Renal cortical epithelial cell (primary cell): Measurements from ENCODE around the gene GZMH. TPM values are rescaled to one million over a fixed set of nuclear protein-coding genes. Genes with fewer than 3 reads are reported as not detected.
"Not testable (repeated sequence)": the region's sequence is repeated elsewhere in the genome, so short reads cannot be mapped to it uniquely, and the experiment has no call there.

Source experiments
- DNase-seq: peaks from one replicate; pipeline ENCODE4 v3.0.0-alpha.2; 2011; ENCODE audit warnings: low read depth
- total RNA-seq: library from RNA; depleted of rRNA; stranded (reverse); fragments of >200 nt; gene quantifications from 2 replicates; pipeline ENCODE4 v1.2.3, GENCODE V29; 2014

Gene GZMH
- total RNA-seq, 1 donor from 2014 or later = not detected

- no peak for DNase-seq
Measured at GRCh38 chr14:24595073-24595808, 14.2 kb downstream of the GZMH start.

- DNase-seq = not testable (repeated sequence)
Measured at GRCh38 chr14:24591004-24591403, 18.5 kb downstream of the GZMH start.

- not testable (repeated sequence) for DNase-seq
Measured at GRCh38 chr14:24584402-24584801, 25.1 kb downstream of the GZMH start.

- DNase-seq = no peak
Measured at GRCh38 chr14:24578558-24578957, 30.9 kb downstream of the GZMH start.

- DNase-seq = no peak
Measured at GRCh38 chr14:24576771-24577170, 32.7 kb downstream of the GZMH start.

GRCh38 chr14:24576182-24576581 is 33.3 kb downstream of the GZMH start, which contains the start of gene CTSG:
CTSG (minus strand) TSS chr14:24576250; CDS start chr14:24576223, 27 bp downstream.
- no peak for DNase-seq

GRCh38 chr14:24574206-24574774 is 35.2 kb downstream of the GZMH start:
- no peak for DNase-seq

- no peak for DNase-seq
Measured at GRCh38 chr14:24566318-24566717, 43.2 kb downstream of the GZMH start.

GRCh38 chr14:24565766-24566165 is 43.7 kb downstream of the GZMH start:
- DNase-seq = no peak

GRCh38 chr14:24563505-24563904 is 46.0 kb downstream of the GZMH start:
- no peak for DNase-seq

- peak; percentile 70 for DNase-seq
Measured at GRCh38 chr14:24556756-24557155, 52.7 kb downstream of the GZMH start.

Other genes with a start within 250 kb of the GZMH start
- gene NFATC4, start 241.5 kb downstream of the GZMH start, total RNA-seq = 5.6 and 6.7 TPM in 2 replicates
- 2.4 and 4.3 TPM in 2 replicates for gene NYNRIN, start 210.7 kb downstream of the GZMH start, total RNA-seq
- 0.52 and 1.2 TPM in 2 replicates for gene CBLN3, start 180.0 kb downstream of the GZMH start, total RNA-seq
- 48.5 and 59.9 TPM in 2 replicates for gene KHNYN, start 179.7 kb downstream of the GZMH start, total RNA-seq
- gene SDR39U1, start 166.9 kb downstream of the GZMH start, total RNA-seq = 6.4 and 10.4 TPM in 2 replicates
- gene CMA1, start 101.4 kb downstream of the GZMH start, total RNA-seq = not detected in 2 replicates
- not detected in 2 replicates for gene CTSG, start 33.4 kb downstream of the GZMH start, total RNA-seq
- not detected in 2 replicates for gene GZMB, start 24.5 kb upstream of the GZMH start, total RNA-seq